Neuronal stem cell (in vitro differentiated cells): Measurements from ENCODE around the gene ATL2.
"Not testable (repeated sequence)": the region's sequence is repeated elsewhere in the genome, so short reads cannot be mapped to it uniquely, and the experiment has no call there.

Experiments used
- DNase-seq: peaks from one replicate; pipeline ENCODE4 v3.0.0-alpha.2; 2013; ENCODE audit warnings: low spot score
- H2AFZ ChIP-seq: one replicate; pipeline ENCODE4 v1.6.1; 2013; ENCODE audit warnings: mild to moderate bottlenecking, low read length, inconsistent platforms
- H2AK5ac ChIP-seq: 2 replicates; pipeline ENCODE4 v1.6.1; 2013; ENCODE audit warnings: low read depth, mild to moderate bottlenecking, inconsistent platforms, low read length, moderate library complexity, mixed read lengths
- H2BK120ac ChIP-seq: 2 replicates; pipeline ENCODE4 v1.6.1; 2013; ENCODE audit warnings: low read depth, mild to moderate bottlenecking, inconsistent platforms, low read length, moderate library complexity, mixed read lengths
- H2BK12ac ChIP-seq: one replicate; pipeline ENCODE4 v1.6.1; 2013; ENCODE audit warnings: low read length, inconsistent platforms
- H2BK15ac ChIP-seq: 2 replicates; pipeline ENCODE4 v1.6.1; 2013; ENCODE audit warnings: mild to moderate bottlenecking, low read length, inconsistent platforms, mixed read lengths
- H2BK5ac ChIP-seq: one replicate; pipeline ENCODE4 v1.6.1; 2013; ENCODE audit warnings: inconsistent platforms, mild to moderate bottlenecking, low read length, moderate library complexity
- H3K14ac ChIP-seq: one replicate; pipeline ENCODE4 v1.6.1; 2013; ENCODE audit warnings: low read length, inconsistent platforms
- H3K18ac ChIP-seq: 2 replicates; pipeline ENCODE4 v1.6.1; 2013; ENCODE audit warnings: low read length, inconsistent platforms
- H3K23ac ChIP-seq: 2 replicates; pipeline ENCODE4 v1.6.1; 2013; ENCODE audit warnings: low read depth, mild to moderate bottlenecking, mixed read lengths, low read length, inconsistent platforms; ENCODE audit not compliant: poor library complexity
- H3K27ac ChIP-seq: replicated peaks from 3 replicates; pipeline ENCODE4 v1.5.1; 2013; ENCODE audit warnings: low read length, inconsistent platforms
- H3K27me3 ChIP-seq, 3 experiments: 2 replicates each; pipeline ENCODE4 v1.6.1; 2013; ENCODE audit warnings: low read length in 3 of 3, mild to moderate bottlenecking in 2 of 3, inconsistent platforms in 1 of 3, low read depth in 1 of 3, mixed read lengths in 1 of 3, moderate library complexity in 1 of 3; ENCODE audit not compliant: control insufficient read depth in 3 of 3, insufficient read depth in 3 of 3
- H3K36me3 ChIP-seq, 2 donors: replicated peaks in 1 of 2; 2 replicates each; pipeline ENCODE4 v1.6.1; 2013; ENCODE audit warnings: low read length in 2 of 2; ENCODE audit not compliant: control insufficient read depth in 2 of 2, insufficient read depth in 2 of 2
- H3K4ac ChIP-seq: 2 replicates; pipeline ENCODE4 v1.6.1; 2013; ENCODE audit warnings: inconsistent platforms, mild to moderate bottlenecking, low read length, moderate library complexity
- H3K4me1 ChIP-seq, 2 donors: 1 replicate in 1 of 2; 2 replicates in 1 of 2; pipeline ENCODE4 v1.6.1; 2013; ENCODE audit warnings: low read length in 2 of 2, low read depth in 1 of 2; ENCODE audit not compliant: control insufficient read depth in 2 of 2, insufficient read depth in 1 of 2
- H3K4me2 ChIP-seq: one replicate; pipeline ENCODE4 v1.6.1; 2013; ENCODE audit warnings: mild to moderate bottlenecking, low read length, inconsistent platforms; ENCODE audit not compliant: insufficient read depth, poor library complexity, severe bottlenecking
- H3K4me3 ChIP-seq, 2 donors: 2 replicates each; pipeline ENCODE4 v1.5.1; 2013; ENCODE audit warnings: low read length in 2 of 2, mild to moderate bottlenecking in 2 of 2, inconsistent platforms in 1 of 2, moderate library complexity in 1 of 2
- H3K79me1 ChIP-seq: one replicate; pipeline ENCODE4 v1.6.1; 2013; ENCODE audit warnings: low read depth, mild to moderate bottlenecking, inconsistent platforms, low read length, moderate library complexity
- H3K9ac ChIP-seq: one replicate; pipeline ENCODE4 v1.6.1; 2013; ENCODE audit warnings: mild to moderate bottlenecking, low read depth, low read length, inconsistent platforms; ENCODE audit not compliant: poor library complexity
- H3K9me3 ChIP-seq, 2 donors: replicated peaks in 1 of 2; 2 replicates each; pipeline versions ENCODE3 to v1.6.1; 2013; ENCODE audit warnings: low read length in 2 of 2, mild to moderate bottlenecking in 2 of 2, inconsistent platforms in 1 of 2, low read depth in 1 of 2, mixed read lengths in 1 of 2, moderate library complexity in 1 of 2; ENCODE audit not compliant: control insufficient read depth in 2 of 2, insufficient read depth in 1 of 2
- H4K8ac ChIP-seq: one replicate; pipeline ENCODE4 v1.6.1; 2013; ENCODE audit warnings: low read depth, mild to moderate bottlenecking, inconsistent platforms, low read length, moderate library complexity
- H4K91ac ChIP-seq: one replicate; pipeline ENCODE4 v1.6.1; 2013; ENCODE audit warnings: low read length, low read depth, mild to moderate bottlenecking, inconsistent platforms; ENCODE audit not compliant: poor library complexity
- WGBS, 2 donors: extraction: QIAGEN DNeasy Blood & Tissue Kit; methylation state at CpG; one replicate each; pipeline ENCODE4 v1.1.7; 2013; ENCODE audit warnings: missing lambda C conversion rate in 2 of 2, mixed read lengths in 1 of 2; ENCODE audit not compliant: insufficient read length in 2 of 2, insufficient replicate concordance in 1 of 2; ENCODE audit errors: extremely low coverage in 2 of 2; 5-methylcytosine and 5-hydroxymethylcytosine counted together

ATL2 gene

GRCh38 chr2:38415023-38415422 is 38.0 kb upstream of the ATL2 start:
- H3K27me3 ChIP-seq: peaks cover 0 to 11% (median 0%) of the 10 kb centered on the region in 3 experiments
- H3K4ac ChIP-seq: no peak overlapping the region
- H3K23ac ChIP-seq: no peak overlapping the region
- no peak overlapping the region for H3K18ac ChIP-seq
- H3K4me3 ChIP-seq: no peak overlapping the region
- no peak overlapping the region for H2BK120ac ChIP-seq
- DNase-seq: no peak
- no peak overlapping the region for H2BK15ac ChIP-seq
- no peaks in the 10 kb centered on the region for H3K36me3 ChIP-seq
- no peak overlapping the region for H4K91ac ChIP-seq
- peaks cover 0 to 2% of the 10 kb centered on the region in 2 donors for H3K4me1 ChIP-seq
- H3K27ac ChIP-seq: no peak overlapping the region
- H3K9me3 ChIP-seq: no peaks in the 10 kb centered on the region
- no peak overlapping the region for H3K14ac ChIP-seq
- no peak overlapping the region for H2BK5ac ChIP-seq
- no peak overlapping the region for H2AFZ ChIP-seq
- no peak overlapping the region for H2AK5ac ChIP-seq
- H3K4me2 ChIP-seq: no peak overlapping the region
- H3K79me1 ChIP-seq: no peaks in the 10 kb centered on the region
- H2BK12ac ChIP-seq: no peak overlapping the region
- no peak overlapping the region for H3K9ac ChIP-seq
- no CpG with 5 or more reads among the region's 3 CpGs for WGBS, 2 donors
- H4K8ac ChIP-seq: no peak overlapping the region

GRCh38 chr2:38412235-38412871 is 35.3 kb upstream of the ATL2 start:
- H3K23ac ChIP-seq, H3K79me1 ChIP-seq, H3K14ac ChIP-seq, H3K4me3 ChIP-seq, H3K27me3 ChIP-seq, H4K8ac ChIP-seq, H3K4me2 ChIP-seq, DNase-seq, H3K9ac ChIP-seq, H2AK5ac ChIP-seq, H3K4me1 ChIP-seq, H3K4ac ChIP-seq, H2AFZ ChIP-seq, H3K36me3 ChIP-seq, H2BK120ac ChIP-seq, H3K9me3 ChIP-seq, H2BK5ac ChIP-seq, H4K91ac ChIP-seq, H2BK12ac ChIP-seq, H2BK15ac ChIP-seq, H3K18ac ChIP-seq, H3K27ac ChIP-seq: not testable (repeated sequence)
- WGBS, 2 donors: no CpG with 5 or more reads among the region's 4 CpGs

GRCh38 chr2:38409156-38410102 is 32.4 kb upstream of the ATL2 start:
- H2AK5ac ChIP-seq: no peak overlapping the region
- no peak overlapping the region for H3K4me3 ChIP-seq
- H4K8ac ChIP-seq: no peak overlapping the region
- no peaks in the 10 kb centered on the region for H3K27me3 ChIP-seq
- no peak overlapping the region for H3K4me2 ChIP-seq
- no peak for DNase-seq
- peaks cover 0 to 2% of the 10 kb centered on the region in 2 donors for H3K4me1 ChIP-seq
- no peak overlapping the region for H2BK120ac ChIP-seq
- no peak overlapping the region for H3K14ac ChIP-seq
- no peak overlapping the region for H3K4ac ChIP-seq
- no peak overlapping the region for H3K23ac ChIP-seq
- H2BK5ac ChIP-seq: no peak overlapping the region
- no peaks in the 10 kb centered on the region for H3K36me3 ChIP-seq
- no peak overlapping the region for H4K91ac ChIP-seq
- H2BK12ac ChIP-seq: no peak overlapping the region
- no peaks in the 10 kb centered on the region for H3K79me1 ChIP-seq
- WGBS, 2 donors: no CpG with 5 or more reads among the region's 2 CpGs
- H3K9me3 ChIP-seq: peaks cover 0 to 3% of the 10 kb centered on the region in 2 donors
- peak overlapping the region; percentile 20 for H2AFZ ChIP-seq
- H3K9ac ChIP-seq: no peak overlapping the region
- no peak overlapping the region for H2BK15ac ChIP-seq
- no peak overlapping the region for H3K27ac ChIP-seq
- H3K18ac ChIP-seq: no peak overlapping the region

- Histone ChIP-seq H3K4ac (no peak overlapping the region), H3K79me1 (no peaks in the 10 kb centered on the region), H3K14ac (no peak overlapping the region), H3K9ac (no peak overlapping the region), H3K4me2 (no peak overlapping the region), H2BK120ac (no peak overlapping the region), H3K4me1 (peaks cover 0 to 2% of the 10 kb centered on the region in 2 donors), H4K8ac (no peak overlapping the region), H3K9me3 (peaks cover 0 to 3% of the 10 kb centered on the region in 2 donors), H2AK5ac (no peak overlapping the region), H2AFZ (peak overlapping the region; percentile 32), H3K36me3 (no peaks in the 10 kb centered on the region), H3K27ac (no peak overlapping the region), H2BK15ac (no peak overlapping the region), H4K91ac (no peak overlapping the region), H3K27me3 (no peaks in the 10 kb centered on the region), H3K18ac (no peak overlapping the region), H3K23ac (no peak overlapping the region), H3K4me3 (no peak overlapping the region), H2BK5ac (no peak overlapping the region), H2BK12ac (no peak overlapping the region)
- no CpG with 5 or more reads among the region's 4 CpGs for WGBS, 2 donors
- no peak for DNase-seq
These were observed 30.1 kb upstream of the ATL2 start for GRCh38 chr2:38407111-38407682.
